Activated naive CD8-positive, alpha-beta T cell treated with anti-CD3 and anti-CD28 coated beads, Interleukin-2, amount 50 U/mL, for 24 hours (primary cell): ENCODE results near the gene OPCML.

Source experiments
- ATAC-seq: fragments of 150-1000 bp; cut with Tn5 transposase; one replicate; pipeline ENCODE4 v1.10.0; 2021
- DNase-seq: peaks from one replicate; pipeline ENCODE4 v3.0.0; 2021
- H3K27ac Mint-ChIP-seq: one replicate; pipeline ENCODE4 v1.8.0; 2021; ENCODE audit warnings: mild to moderate bottlenecking, mixed read lengths
- H3K27me3 Mint-ChIP-seq: one replicate; pipeline ENCODE4 v1.8.0; 2021; ENCODE audit warnings: mixed read lengths
- H3K36me3 Mint-ChIP-seq: one replicate; pipeline ENCODE4 v1.8.0; 2021; ENCODE audit warnings: low read depth, mixed read lengths
- H3K4me1 Mint-ChIP-seq: one replicate; pipeline ENCODE4 v1.8.0; 2021; ENCODE audit warnings: mixed read lengths
- H3K4me3 Mint-ChIP-seq: one replicate; pipeline ENCODE4 v1.8.0; 2021; ENCODE audit warnings: mild to moderate bottlenecking, moderate library complexity, mixed read lengths
- H3K9me3 Mint-ChIP-seq: one replicate; pipeline ENCODE4 v1.8.0; 2021; ENCODE audit warnings: mixed read lengths

Gene OPCML

DNA sequence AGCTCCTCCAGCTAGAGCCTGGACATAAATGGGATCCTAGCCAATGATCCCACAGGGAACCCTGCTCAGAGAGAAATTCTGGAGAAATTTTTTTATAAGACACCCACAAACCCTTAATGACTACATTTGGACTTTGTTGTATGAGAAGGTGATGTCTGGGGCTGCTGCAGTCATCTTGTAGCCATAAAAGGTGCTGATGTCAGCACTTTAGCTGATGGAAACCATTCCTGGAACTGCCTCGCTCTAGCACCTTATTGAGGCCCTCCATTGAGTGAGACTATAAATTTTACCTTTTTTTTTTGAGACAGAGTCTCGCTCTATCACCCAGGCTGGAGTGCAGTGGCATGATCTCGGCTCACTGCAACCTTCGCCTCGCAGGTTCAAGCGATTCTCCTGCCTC, 610.7 kb downstream of the OPCML start:
- Mint-ChIP-seq H3K27ac (no peak overlapping the region), H3K36me3 (no peaks in the 10 kb centered on the region), H3K27me3 (no peaks in the 10 kb centered on the region), H3K9me3 (no peaks in the 10 kb centered on the region), H3K4me3 (no peak overlapping the region), H3K4me1 (no peaks in the 10 kb centered on the region)
- ATAC-seq (no peak), DNase-seq (no peak)

DNA sequence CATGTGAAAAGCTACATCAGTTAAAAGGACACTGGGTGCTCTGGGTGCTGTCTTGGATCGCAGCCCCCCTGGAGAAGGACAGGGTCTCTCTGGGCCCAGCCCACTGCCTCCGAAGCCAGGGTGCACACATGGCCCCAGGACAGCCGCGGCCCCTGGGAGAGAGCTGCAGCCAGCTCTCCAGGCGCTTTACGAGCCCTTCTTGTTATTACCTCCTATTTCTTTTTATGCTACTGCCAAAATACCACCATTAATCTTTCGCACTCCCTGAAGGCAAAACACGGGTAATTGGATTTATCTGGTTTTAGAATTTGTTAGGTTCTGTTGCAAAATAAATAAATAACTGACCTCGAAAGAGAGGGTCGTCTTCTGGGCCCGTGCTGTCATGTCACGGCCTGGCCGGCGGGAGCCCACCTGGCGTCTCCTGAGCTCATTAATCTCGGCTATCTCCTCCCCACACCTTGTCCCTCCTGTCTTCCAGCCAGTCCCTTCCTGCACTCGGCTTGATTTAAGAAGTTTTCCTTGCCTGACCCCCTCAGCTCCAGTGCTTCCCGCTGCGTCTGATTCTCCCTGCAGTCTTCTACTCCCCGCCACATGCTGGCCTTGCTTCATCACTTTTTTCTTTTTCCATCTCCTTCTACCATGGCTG, 611.7 kb downstream of the OPCML start:
- Mint-ChIP-seq H3K36me3 (no peaks in the 10 kb centered on the region), H3K27me3 (no peaks in the 10 kb centered on the region), H3K27ac (no peak overlapping the region), H3K4me1 (no peaks in the 10 kb centered on the region), H3K4me3 (no peak overlapping the region), H3K9me3 (no peaks in the 10 kb centered on the region)
- no peak for ATAC-seq
- DNase-seq: no peak

DNA sequence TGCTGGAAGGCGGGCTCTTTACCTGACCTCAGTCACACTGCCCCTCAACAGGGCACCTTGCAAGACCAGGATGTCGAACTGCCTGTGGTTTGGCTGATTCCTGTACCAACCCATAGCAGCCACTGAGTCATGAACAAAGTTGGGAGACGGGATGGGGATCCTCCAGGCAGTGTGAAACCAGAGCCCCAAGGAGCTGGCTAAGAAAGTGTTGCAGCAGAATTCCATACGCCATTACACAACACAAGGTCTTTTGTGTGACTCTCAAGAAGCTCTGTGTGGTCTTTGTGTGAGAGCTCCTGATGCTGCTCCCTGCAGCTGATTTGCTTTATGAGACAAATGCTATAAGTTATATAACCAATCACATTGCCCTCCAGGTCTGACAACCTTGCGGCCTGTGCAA, 617.7 kb downstream of the OPCML start:
- no peaks in the 10 kb centered on the region for H3K9me3 Mint-ChIP-seq
- H3K4me1 Mint-ChIP-seq: no peaks in the 10 kb centered on the region
- no peaks in the 10 kb centered on the region for H3K27me3 Mint-ChIP-seq
- H3K36me3 Mint-ChIP-seq: no peaks in the 10 kb centered on the region
- no peak overlapping the region for H3K4me3 Mint-ChIP-seq
- no peak for DNase-seq
- ATAC-seq: no peak
- no peak overlapping the region for H3K27ac Mint-ChIP-seq

DNA sequence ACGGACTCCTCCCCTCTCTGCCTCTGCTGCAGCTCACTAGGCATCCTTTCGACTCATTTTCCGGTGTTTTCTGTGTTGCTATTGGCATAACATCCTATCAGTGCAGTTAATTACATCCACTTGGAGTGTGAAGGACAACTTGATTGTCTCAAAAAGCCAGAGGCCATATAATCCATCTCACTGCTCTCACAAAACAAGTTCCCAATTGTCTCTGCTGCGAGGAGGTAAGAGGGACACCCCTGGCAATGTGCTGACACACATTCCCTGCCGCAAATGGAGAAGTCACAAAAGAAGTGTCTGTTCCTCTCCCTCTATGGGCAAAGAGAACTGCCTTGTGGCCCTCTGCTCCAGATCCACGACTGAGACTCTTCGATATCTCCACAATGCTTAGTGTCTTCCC, 618.4 kb downstream of the OPCML start:
- H3K9me3 Mint-ChIP-seq: no peaks in the 10 kb centered on the region
- no peak for DNase-seq
- no peak overlapping the region for H3K27ac Mint-ChIP-seq
- no peaks in the 10 kb centered on the region for H3K4me1 Mint-ChIP-seq
- no peak for ATAC-seq
- no peaks in the 10 kb centered on the region for H3K27me3 Mint-ChIP-seq
- no peak overlapping the region for H3K4me3 Mint-ChIP-seq
- H3K36me3 Mint-ChIP-seq: no peaks in the 10 kb centered on the region

DNA sequence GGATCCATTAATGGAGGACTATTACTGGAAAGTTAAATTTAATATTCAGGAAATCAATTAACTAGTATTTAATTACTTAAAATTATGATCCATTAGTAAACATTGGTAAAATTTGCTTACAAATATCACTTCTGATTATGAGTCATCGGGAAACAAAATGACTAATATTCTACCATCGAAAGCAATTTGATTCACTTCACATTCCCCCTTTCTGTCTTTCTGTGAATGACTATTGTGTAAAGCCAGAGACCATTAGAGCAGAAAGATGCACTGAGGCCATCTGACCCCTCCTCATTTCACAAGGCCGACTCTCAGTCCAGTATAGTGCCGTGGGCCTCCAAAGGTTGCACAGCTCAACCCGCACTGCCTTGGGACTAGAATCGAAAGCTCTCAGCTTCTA, 619.0 kb downstream of the OPCML start:
- no peak for ATAC-seq
- Mint-ChIP-seq H3K36me3 (no peaks in the 10 kb centered on the region), H3K4me1 (no peaks in the 10 kb centered on the region), H3K9me3 (no peaks in the 10 kb centered on the region), H3K27me3 (no peaks in the 10 kb centered on the region), H3K27ac (no peak overlapping the region), H3K4me3 (no peak overlapping the region)
- DNase-seq: no peak

DNA sequence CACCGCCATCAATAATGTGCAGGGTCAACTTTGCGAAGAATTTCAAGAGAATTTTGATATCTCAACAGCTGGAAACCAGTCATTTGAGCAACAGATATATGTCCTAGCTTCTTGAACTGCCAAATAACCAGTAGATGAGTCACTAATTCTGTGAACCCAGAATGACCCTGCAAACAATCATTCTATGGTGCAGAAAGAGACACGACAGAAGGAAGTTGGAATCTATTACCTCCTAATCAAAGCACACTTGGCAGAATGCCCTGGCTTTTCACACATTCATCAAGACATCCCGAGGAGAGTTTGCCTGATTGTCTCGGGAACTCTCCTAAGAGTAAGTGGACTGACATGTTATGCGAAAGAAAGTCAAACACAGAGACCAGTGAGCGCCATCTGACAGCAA, 621.1 kb downstream of the OPCML start:
- Mint-ChIP-seq H3K4me3 (no peak overlapping the region), H3K9me3 (no peaks in the 10 kb centered on the region), H3K36me3 (no peaks in the 10 kb centered on the region), H3K27me3 (no peaks in the 10 kb centered on the region), H3K4me1 (no peaks in the 10 kb centered on the region), H3K27ac (no peak overlapping the region)
- ATAC-seq (no peak), DNase-seq (no peak)

DNA sequence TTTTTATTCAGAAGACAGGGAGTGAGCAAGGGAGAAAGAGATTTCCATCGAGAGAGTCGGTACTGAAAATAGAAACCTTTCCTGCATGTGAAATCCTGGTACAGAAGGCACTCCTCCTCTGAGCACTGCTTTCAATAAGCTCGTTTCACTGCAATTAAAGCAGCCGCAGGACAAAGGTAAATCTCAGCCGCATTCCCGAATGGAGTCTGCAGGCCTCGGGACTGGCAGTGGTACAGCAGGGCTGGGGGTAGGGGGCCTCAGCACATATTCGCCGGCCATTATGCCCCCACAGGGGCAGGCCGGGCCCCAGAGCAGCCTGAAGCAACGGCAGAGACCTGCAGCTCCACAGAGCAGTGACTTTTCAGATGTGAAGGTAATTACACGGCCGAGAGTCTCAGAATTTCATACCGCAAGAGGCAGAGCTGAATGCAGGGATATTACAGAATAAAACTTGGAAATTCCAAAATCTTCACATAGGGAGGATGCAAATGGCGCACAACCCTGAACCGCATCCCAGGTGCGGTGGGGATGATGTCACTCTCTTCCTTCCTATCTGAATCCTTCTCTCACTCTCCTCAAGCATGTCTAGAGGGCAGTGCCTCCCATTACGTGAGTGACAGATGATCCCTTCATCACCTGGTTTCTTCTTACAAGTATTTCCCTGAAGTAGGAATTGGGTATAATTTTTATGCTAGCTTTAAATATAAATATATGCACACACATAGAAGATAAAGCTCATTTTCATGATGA, 622.1 kb downstream of the OPCML start:
- Mint-ChIP-seq H3K36me3 (no peaks in the 10 kb centered on the region), H3K27me3 (no peaks in the 10 kb centered on the region), H3K9me3 (no peaks in the 10 kb centered on the region), H3K4me1 (no peaks in the 10 kb centered on the region), H3K4me3 (no peak overlapping the region), H3K27ac (no peak overlapping the region)
- no peak for DNase-seq
- ATAC-seq: no peak

DNA sequence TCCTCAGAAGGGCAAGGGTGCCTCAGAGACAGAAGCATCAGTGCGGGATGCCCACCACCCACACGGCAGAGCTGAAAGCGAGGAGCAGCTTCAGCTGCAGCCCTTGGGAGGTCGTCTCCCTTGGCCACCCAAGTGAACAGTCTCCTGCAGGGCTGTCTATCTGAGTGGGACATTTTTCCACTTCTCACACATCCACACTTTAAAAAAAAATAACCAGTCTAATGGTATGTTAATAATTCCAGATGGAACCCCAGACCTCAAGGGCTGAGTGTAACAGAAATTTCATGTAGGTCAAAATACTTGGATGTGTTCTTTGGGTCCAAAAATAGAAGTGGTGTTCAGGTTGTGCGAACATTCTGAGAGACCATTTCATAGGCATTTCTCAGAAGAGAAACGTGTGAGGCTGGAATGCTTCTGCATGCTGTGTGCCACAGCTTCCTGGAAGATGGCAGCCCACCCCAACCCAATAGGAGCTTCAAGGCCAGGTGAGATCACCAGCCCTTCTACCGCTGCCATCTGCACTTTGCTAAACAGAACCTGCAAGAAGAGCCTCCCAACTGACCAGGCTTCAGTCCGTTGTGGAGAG, 623.2 kb downstream of the OPCML start:
- no peak for ATAC-seq
- H3K27ac Mint-ChIP-seq: no peak overlapping the region
- no peaks in the 10 kb centered on the region for H3K27me3 Mint-ChIP-seq
- H3K9me3 Mint-ChIP-seq: no peaks in the 10 kb centered on the region
- H3K36me3 Mint-ChIP-seq: no peaks in the 10 kb centered on the region
- no peak overlapping the region for H3K4me3 Mint-ChIP-seq
- no peak for DNase-seq
- no peaks in the 10 kb centered on the region for H3K4me1 Mint-ChIP-seq

DNA sequence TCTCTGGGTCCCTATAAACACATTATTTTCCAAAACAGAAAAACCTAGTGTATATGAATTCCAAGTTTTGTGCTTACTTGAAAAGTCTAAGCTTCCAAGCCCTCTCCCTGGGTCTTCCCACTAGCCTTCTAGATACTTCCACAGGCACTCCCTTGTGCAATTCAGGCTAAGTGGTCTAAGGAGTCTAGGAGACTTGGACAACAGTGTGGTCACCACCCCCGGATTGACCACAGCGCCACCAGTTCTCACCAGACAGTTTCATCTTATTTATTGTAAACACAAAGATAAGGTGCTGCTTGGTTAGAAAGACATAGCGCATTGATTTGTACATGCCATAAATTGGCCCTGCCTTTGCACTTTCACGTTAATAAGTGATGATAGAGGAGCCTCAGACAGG, 623.9 kb downstream of the OPCML start:
- Mint-ChIP-seq H3K4me3 (no peak overlapping the region), H3K27ac (no peak overlapping the region), H3K4me1 (no peaks in the 10 kb centered on the region), H3K27me3 (no peaks in the 10 kb centered on the region), H3K36me3 (no peaks in the 10 kb centered on the region), H3K9me3 (peaks cover 3% of the 10 kb centered on the region)
- DNase-seq (no peak), ATAC-seq (no peak)

DNA sequence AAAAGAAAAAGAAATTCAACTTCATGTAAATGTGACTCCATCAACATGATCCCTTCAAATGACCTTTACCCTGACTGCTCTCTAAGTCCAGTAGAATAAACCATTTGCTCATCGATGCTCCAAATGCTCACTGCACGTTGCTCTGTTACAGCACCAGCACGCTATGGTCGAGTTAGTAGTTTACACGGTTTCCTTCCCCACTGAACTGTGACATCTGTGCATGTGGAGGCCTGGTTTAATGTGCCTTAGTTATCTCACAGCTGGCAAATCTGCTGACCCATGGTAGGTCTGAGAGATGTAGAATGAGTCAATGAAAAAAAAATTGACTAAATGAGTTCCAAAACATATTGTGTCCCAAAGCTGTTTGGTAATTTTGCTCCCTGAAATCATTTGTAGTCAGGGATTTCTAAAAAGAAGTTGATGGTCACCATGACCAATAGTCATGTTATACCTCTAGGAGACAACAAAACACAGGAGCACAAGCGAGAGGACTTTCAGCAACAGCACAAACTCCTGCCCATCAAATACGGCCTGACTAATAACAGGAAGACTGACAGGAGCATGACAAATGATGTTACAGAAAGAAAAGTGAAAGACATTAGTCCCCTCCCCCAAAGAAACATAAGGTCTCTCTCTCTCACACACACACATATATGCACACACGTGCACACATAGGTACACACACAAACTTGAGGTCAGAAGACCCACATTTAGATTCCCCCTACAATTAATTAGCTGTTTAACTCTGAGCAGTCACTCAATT, 624.5 kb downstream of the OPCML start:
- Mint-ChIP-seq H3K4me3 (no peak overlapping the region), H3K4me1 (no peaks in the 10 kb centered on the region), H3K9me3 (peaks cover 3% of the 10 kb centered on the region), H3K36me3 (no peaks in the 10 kb centered on the region), H3K27me3 (no peaks in the 10 kb centered on the region), H3K27ac (no peak overlapping the region)
- ATAC-seq (no peak), DNase-seq (no peak)

DNA sequence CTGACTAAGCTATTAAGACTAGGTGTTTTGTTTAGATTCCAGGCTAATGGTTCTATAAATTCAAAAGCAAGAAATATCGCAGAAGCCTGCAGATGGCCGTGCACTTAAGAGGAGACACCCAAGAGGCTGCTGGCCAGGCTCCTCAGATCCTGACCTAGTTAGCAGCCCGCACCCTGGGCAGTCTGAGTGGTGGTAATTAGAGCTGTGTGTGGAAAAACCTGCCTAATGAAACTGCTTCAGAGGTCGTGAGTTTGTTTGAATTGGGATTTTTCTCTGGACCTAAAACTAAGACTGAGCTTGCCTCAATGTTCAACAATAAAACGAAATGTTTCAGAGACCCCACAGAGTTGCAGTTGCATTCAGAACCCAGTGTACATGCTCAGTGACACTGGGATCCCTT, 627.7 kb downstream of the OPCML start:
- H3K36me3 Mint-ChIP-seq: no peaks in the 10 kb centered on the region
- ATAC-seq (no peak), DNase-seq (no peak)
- H3K4me1 Mint-ChIP-seq: no peaks in the 10 kb centered on the region
- H3K27ac Mint-ChIP-seq: no peak overlapping the region
- H3K4me3 Mint-ChIP-seq: no peak overlapping the region
- H3K9me3 Mint-ChIP-seq: peaks cover 3% of the 10 kb centered on the region
- H3K27me3 Mint-ChIP-seq: no peaks in the 10 kb centered on the region

DNA sequence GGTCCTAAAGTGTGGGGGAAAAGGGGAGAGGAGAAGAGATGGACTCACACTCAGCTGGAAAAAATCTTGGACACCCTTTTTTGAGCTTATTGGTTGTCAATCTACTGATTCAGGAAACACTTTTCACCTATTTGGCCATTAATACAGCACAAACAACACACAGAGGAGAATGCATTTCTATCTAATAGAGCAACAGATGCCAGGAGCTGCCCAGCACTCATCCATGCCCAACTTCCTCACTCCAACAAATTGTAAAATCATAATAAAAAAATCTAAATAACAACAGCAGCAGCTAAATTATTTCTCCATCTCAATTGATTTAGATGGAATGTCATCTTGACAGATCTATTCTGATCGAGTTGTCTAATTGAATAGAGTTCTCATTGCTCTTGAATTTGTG, 628.2 kb downstream of the OPCML start:
- Mint-ChIP-seq H3K4me3 (no peak overlapping the region), H3K27me3 (no peaks in the 10 kb centered on the region), H3K4me1 (no peaks in the 10 kb centered on the region), H3K27ac (no peak overlapping the region), H3K36me3 (no peaks in the 10 kb centered on the region), H3K9me3 (peaks cover 3% of the 10 kb centered on the region)
- no peak for ATAC-seq
- no peak for DNase-seq

DNA sequence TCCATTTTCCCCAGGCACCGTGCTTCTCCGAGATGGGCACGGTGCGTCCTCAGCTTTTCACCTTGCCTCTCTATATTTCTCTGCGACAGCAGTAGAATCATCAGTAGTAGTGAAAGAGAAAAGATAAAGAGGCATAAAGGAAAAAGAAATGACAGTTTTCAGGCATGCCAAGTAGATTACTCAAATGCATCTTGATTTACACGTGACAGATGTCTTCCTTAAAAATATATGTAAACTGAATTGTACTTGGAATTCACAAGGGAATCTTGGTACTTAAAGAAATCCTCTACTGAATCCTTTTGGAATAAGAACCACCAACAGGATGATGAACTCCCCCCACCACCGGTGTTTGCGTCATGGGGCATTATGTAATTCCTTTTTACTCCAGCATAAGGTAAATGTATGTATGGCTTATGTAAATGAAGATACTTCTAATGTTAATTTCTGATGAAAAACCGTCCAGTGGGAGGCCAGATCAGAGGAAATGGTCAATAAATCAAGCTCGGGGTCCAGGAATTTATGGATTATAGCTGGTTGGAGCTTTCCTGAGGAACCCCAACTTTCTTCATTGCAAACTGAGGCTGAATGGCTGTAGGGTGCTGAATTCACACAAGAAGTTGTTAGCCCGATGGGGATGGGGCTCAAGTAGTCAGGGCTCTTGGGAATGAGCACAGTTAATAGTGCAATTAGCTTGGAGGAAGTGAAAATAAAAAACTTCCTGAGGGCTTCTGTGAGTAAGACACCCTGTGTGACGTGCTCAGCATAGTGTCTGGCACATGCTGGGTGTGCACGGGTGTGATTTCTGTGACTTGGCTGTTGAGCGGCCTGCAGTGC, 630.4 kb downstream of the OPCML start:
- ATAC-seq (no peak), DNase-seq (no peak)
- Mint-ChIP-seq H3K27ac (no peak overlapping the region), H3K36me3 (no peaks in the 10 kb centered on the region), H3K4me1 (no peaks in the 10 kb centered on the region), H3K4me3 (no peak overlapping the region), H3K27me3 (no peaks in the 10 kb centered on the region), H3K9me3 (peaks cover 3% of the 10 kb centered on the region)

DNA sequence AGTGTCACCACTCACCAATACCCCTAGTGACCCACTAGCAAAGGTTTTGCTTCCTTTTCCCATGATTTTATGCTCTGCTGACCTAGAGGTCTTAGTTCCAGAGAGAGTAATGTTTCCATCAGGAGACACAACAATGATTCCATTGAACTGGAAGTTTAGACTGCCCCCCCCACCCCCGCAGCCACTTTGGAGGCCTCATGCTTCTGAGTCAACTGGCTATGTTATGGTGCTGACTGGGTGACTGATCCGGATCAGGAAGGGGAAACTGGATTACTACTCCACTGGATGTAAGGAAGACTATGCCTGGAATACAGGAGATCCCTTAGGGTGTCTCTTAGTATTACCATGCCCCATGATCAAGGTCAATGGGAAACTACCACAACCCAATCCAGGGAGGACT, 633.6 kb downstream of the OPCML start:
- DNase-seq (no peak), ATAC-seq (no peak)
- H3K27ac Mint-ChIP-seq: no peak overlapping the region
- no peaks in the 10 kb centered on the region for H3K27me3 Mint-ChIP-seq
- no peaks in the 10 kb centered on the region for H3K36me3 Mint-ChIP-seq
- no peak overlapping the region for H3K4me3 Mint-ChIP-seq
- peaks cover 2% of the 10 kb centered on the region for H3K9me3 Mint-ChIP-seq
- H3K4me1 Mint-ChIP-seq: no peaks in the 10 kb centered on the region
